GM23338 (cell line): ENCODE results near the gene CSNK1A1. TPM values are rescaled to one million over a fixed set of nuclear protein-coding genes. Genes with fewer than 3 reads are reported as not detected.

Experiments used
- ATAC-seq: fragments of 200-7000 bp; cut with Tn5 transposase; 3 replicates; pipeline ENCODE4 v1.9.1; 2020
- DNase-seq: peaks from one replicate; pipeline ENCODE4 v3.0.0-alpha.2; 2015; ENCODE audit warnings: low spot score
- H2AFZ ChIP-seq: fragments of 200-600 bp; sonication (generic); 2 replicates; pipeline ENCODE4 v1.8.0; 2016; ENCODE audit warnings: antibody characterized with exemption, mild to moderate bottlenecking, moderate library complexity
- H3F3A ChIP-seq: fragments of 200-600 bp; sonication (generic); replicated peaks from 2 replicates; pipeline ENCODE4 v1.8.0; 2017; ENCODE audit warnings: antibody characterized with exemption, mixed run types, low read depth
- H3K27ac ChIP-seq: fragments of 200-600 bp; sonication (generic); 2 replicates; pipeline ENCODE4 v1.6.1; 2016; ENCODE audit warnings: low read depth
- H3K27me3 ChIP-seq: fragments of 200-600 bp; sonication (generic); 2 replicates; pipeline ENCODE4 v1.8.0; 2016; ENCODE audit warnings: mild to moderate bottlenecking, mixed run types, moderate library complexity; ENCODE audit not compliant: insufficient read depth
- H3K36me3 ChIP-seq: fragments of 200-600 bp; sonication (generic); 2 replicates; pipeline ENCODE4 v1.8.0; 2016; ENCODE audit warnings: mild to moderate bottlenecking; ENCODE audit not compliant: insufficient read depth
- H3K4me1 ChIP-seq: fragments of 200-600 bp; sonication (generic); 2 replicates; pipeline ENCODE4 v1.8.0; 2016; ENCODE audit warnings: mild to moderate bottlenecking, moderate library complexity; ENCODE audit not compliant: insufficient read depth
- H3K4me2 ChIP-seq: fragments of 200-600 bp; sonication (generic); 2 replicates; pipeline ENCODE4 v1.7.1; 2017; ENCODE audit warnings: mixed run types
- H3K4me3 ChIP-seq: fragments of 200-600 bp; sonication (generic); 2 replicates; pipeline ENCODE4 v1.6.1; 2016; ENCODE audit warnings: mixed run types
- H3K79me2 ChIP-seq: fragments of 200-600 bp; sonication (generic); replicated peaks from 2 replicates; pipeline ENCODE4 v1.8.0; 2017; ENCODE audit warnings: mild to moderate bottlenecking; ENCODE audit not compliant: insufficient read depth
- H3K9me2 ChIP-seq: fragments of 200-600 bp; sonication (generic); 2 replicates; pipeline ENCODE4 v1.8.0; 2017; ENCODE audit not compliant: insufficient read depth
- H4K20me1 ChIP-seq: fragments of 200-600 bp; sonication (generic); replicated peaks from 2 replicates; pipeline ENCODE4 v1.8.0; 2017; ENCODE audit warnings: mild to moderate bottlenecking; ENCODE audit not compliant: insufficient read depth
- H3K27ac Mint-ChIP-seq: 2 replicates; pipeline ENCODE4 v1.8.0; 2020; ENCODE audit warnings: inconsistent platforms, mild to moderate bottlenecking, moderate library complexity, mixed read lengths
- H3K27me3 Mint-ChIP-seq: 3 replicates; pipeline ENCODE4 v1.8.0; 2022; ENCODE audit warnings: low read depth, mild to moderate bottlenecking, moderate library complexity, mixed read lengths, inconsistent platforms; ENCODE audit not compliant: insufficient read depth, poor library complexity
- H3K36me3 Mint-ChIP-seq: 3 replicates; pipeline ENCODE4 v1.8.0; 2021; ENCODE audit warnings: low read depth, mild to moderate bottlenecking, inconsistent platforms, moderate library complexity, mixed read lengths
- H3K4me1 Mint-ChIP-seq: 3 replicates; pipeline ENCODE4 v1.8.0; 2020; ENCODE audit warnings: mild to moderate bottlenecking, inconsistent platforms, mixed read lengths
- H3K4me3 Mint-ChIP-seq: 3 replicates; pipeline ENCODE4 v1.8.0; 2021; ENCODE audit warnings: moderate library complexity, mild to moderate bottlenecking, inconsistent platforms, mixed read lengths
- H3K9me3 Mint-ChIP-seq: 3 replicates; pipeline ENCODE4 v1.8.0; 2020; ENCODE audit warnings: moderate library complexity, mild to moderate bottlenecking, inconsistent platforms, mixed read lengths
- JUNB ChIP-seq: IDR thresholded peaks from one replicate; pipeline ENCODE4 v1.6.1; 2016; ENCODE audit warnings: antibody characterized with exemption; ENCODE audit not compliant: unreplicated experiment
- ZNF114 ChIP-seq: fragments of 250-450 bp; sonication (Bioruptor Pico); IDR thresholded peaks from 2 replicates; pipeline ENCODE4 v1.5.0; 2020; ENCODE audit warnings: mild to moderate bottlenecking, moderate library complexity
- polyA plus RNA-seq: library from polyadenylated mRNA; unstranded; fragments of >200 nt; fragmentation: Nextera tagmentation; extraction: Ambion mirVana; gene quantifications from 2 replicates; pipeline ENCODE4 v1.2.1, GENCODE V29; 2016
- total RNA-seq: library from RNA; depleted of rRNA; stranded (reverse); fragments of >200 nt; shearing (Covaris generic); gene quantifications from 2 replicates; pipeline ENCODE4 v1.2.3, GENCODE V29; 2014
- TF ChIP-seq, protein P1 (sequence below): fragments of 250-450 bp; sonication (Bioruptor Pico); IDR thresholded peaks from 2 replicates; pipeline ENCODE4 v1.5.0; 2020; ENCODE audit warnings: mild to moderate bottlenecking, moderate library complexity
- TF ChIP-seq, protein P2 (sequence below): IDR thresholded peaks from 2 replicates; pipeline ENCODE4 v1.6.1; 2016; ENCODE audit warnings: antibody characterized with exemption
- TF ChIP-seq, protein P3 (sequence below), 2 experiments: fragments of 200-600 bp in 1 of 2; sonication (generic) in 1 of 2; conservative IDR thresholded peaks; 2 replicates each; pipeline versions ENCODE4 v1.5.1 to v1.6.1; 2016 to 2017; ENCODE audit warnings: antibody characterized with exemption in 2 of 2, low read depth in 2 of 2, mild to moderate bottlenecking in 2 of 2, moderate library complexity in 1 of 2

Gene CSNK1A1
- total and polyA plus RNA-seq, 2 experiments from 2014 or later = 110 to 233 TPM

DNA sequence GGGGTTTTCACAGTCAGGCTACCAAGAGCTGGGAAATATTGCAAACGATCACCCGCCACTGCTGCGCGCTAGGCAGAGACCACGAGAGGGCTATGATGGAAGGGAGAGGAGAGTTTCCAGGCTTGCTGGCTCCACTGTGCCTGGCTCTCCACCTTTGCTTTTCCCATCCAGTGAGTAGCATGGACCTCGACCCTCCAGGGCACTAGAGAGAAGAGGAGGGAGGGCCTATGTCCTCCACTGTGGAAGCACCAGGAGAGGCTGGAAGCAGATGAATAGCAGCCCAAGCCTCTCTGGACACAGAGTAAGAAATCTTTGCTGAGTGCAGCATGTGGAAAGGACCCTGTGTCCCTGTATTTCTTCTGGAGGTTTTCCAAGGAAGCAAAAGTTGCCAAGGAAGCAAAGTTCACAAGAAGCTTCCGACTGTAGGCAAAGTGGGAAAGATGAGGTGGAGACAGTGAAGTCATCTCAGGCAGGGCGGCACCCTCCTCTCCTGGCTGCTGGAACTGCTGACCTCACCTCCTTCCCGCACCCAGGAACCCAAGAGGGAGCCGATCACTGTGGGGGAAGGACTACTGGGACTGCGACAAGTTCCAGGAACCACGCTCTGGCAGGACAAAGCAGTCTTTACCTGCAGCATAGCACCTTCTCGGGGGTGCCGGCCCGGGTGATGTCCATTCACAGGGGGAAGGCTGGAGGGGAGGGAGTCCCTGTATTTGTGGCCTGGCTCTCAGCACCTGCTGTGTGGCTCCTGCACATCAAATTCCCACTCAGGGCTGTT lies 79.6 kb downstream of the CSNK1A1 start:
- peaks cover 5% of the 10 kb centered on the region; the same call in 1 of the 2 replicates for H3K4me1 ChIP-seq
- peaks cover 15% of the 10 kb centered on the region for H3K27me3 Mint-ChIP-seq
- no peaks in the 10 kb centered on the region for H3K27me3 ChIP-seq
- no peak overlapping the region for H3K27ac ChIP-seq
- no peak for TF ChIP-seq ZNF114 (CRISPR knock-in tag)
- TF ChIP-seq, protein P1, sequence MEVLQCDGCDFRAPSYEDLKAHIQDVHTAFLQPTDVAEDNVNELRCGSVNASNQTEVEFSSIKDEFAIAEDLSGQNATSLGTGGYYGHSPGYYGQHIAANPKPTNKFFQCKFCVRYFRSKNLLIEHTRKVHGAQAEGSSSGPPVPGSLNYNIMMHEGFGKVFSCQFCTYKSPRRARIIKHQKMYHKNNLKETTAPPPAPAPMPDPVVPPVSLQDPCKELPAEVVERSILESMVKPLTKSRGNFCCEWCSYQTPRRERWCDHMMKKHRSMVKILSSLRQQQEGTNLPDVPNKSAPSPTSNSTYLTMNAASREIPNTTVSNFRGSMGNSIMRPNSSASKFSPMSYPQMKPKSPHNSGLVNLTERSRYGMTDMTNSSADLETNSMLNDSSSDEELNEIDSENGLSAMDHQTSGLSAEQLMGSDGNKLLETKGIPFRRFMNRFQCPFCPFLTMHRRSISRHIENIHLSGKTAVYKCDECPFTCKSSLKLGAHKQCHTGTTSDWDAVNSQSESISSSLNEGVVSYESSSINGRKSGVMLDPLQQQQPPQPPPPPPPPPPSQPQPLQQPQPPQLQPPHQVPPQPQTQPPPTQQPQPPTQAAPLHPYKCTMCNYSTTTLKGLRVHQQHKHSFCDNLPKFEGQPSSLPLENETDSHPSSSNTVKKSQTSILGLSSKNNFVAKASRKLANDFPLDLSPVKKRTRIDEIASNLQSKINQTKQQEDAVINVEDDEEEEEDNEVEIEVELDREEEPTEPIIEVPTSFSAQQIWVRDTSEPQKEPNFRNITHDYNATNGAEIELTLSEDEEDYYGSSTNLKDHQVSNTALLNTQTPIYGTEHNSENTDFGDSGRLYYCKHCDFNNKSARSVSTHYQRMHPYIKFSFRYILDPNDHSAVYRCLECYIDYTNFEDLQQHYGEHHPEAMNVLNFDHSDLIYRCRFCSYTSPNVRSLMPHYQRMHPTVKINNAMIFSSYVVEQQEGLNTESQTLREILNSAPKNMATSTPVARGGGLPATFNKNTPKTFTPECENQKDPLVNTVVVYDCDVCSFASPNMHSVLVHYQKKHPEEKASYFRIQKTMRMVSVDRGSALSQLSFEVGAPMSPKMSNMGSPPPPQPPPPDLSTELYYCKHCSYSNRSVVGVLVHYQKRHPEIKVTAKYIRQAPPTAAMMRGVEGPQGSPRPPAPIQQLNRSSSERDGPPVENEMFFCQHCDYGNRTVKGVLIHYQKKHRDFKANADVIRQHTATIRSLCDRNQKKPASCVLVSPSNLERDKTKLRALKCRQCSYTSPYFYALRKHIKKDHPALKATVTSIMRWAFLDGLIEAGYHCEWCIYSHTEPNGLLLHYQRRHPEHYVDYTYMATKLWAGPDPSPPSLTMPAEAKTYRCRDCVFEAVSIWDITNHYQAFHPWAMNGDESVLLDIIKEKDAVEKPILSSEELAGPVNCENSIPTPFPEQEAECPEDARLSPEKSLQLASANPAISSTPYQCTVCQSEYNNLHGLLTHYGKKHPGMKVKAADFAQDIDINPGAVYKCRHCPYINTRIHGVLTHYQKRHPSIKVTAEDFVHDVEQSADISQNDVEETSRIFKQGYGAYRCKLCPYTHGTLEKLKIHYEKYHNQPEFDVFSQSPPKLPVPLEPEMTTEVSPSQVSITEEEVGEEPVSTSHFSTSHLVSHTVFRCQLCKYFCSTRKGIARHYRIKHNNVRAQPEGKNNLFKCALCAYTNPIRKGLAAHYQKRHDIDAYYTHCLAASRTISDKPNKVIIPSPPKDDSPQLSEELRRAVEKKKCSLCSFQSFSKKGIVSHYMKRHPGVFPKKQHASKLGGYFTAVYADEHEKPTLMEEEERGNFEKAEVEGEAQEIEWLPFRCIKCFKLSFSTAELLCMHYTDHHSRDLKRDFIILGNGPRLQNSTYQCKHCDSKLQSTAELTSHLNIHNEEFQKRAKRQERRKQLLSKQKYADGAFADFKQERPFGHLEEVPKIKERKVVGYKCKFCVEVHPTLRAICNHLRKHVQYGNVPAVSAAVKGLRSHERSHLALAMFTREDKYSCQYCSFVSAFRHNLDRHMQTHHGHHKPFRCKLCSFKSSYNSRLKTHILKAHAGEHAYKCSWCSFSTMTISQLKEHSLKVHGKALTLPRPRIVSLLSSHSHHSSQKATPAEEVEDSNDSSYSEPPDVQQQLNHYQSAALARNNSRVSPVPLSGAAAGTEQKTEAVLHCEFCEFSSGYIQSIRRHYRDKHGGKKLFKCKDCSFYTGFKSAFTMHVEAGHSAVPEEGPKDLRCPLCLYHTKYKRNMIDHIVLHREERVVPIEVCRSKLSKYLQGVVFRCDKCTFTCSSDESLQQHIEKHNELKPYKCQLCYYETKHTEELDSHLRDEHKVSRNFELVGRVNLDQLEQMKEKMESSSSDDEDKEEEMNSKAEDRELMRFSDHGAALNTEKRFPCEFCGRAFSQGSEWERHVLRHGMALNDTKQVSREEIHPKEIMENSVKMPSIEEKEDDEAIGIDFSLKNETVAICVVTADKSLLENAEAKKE (CRISPR knock-in tag) = no peak
- TF ChIP-seq, protein P2, sequence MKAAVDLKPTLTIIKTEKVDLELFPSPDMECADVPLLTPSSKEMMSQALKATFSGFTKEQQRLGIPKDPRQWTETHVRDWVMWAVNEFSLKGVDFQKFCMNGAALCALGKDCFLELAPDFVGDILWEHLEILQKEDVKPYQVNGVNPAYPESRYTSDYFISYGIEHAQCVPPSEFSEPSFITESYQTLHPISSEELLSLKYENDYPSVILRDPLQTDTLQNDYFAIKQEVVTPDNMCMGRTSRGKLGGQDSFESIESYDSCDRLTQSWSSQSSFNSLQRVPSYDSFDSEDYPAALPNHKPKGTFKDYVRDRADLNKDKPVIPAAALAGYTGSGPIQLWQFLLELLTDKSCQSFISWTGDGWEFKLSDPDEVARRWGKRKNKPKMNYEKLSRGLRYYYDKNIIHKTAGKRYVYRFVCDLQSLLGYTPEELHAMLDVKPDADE = no peak
- TF ChIP-seq, protein P3, sequence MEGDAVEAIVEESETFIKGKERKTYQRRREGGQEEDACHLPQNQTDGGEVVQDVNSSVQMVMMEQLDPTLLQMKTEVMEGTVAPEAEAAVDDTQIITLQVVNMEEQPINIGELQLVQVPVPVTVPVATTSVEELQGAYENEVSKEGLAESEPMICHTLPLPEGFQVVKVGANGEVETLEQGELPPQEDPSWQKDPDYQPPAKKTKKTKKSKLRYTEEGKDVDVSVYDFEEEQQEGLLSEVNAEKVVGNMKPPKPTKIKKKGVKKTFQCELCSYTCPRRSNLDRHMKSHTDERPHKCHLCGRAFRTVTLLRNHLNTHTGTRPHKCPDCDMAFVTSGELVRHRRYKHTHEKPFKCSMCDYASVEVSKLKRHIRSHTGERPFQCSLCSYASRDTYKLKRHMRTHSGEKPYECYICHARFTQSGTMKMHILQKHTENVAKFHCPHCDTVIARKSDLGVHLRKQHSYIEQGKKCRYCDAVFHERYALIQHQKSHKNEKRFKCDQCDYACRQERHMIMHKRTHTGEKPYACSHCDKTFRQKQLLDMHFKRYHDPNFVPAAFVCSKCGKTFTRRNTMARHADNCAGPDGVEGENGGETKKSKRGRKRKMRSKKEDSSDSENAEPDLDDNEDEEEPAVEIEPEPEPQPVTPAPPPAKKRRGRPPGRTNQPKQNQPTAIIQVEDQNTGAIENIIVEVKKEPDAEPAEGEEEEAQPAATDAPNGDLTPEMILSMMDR (conservative IDR thresholded peaks at IDR 0.05; ENCODE audit: low read depth in 2 of 2) = no peak
- TF ChIP-seq JUNB = no peak
- no peak overlapping the region for H3K4me3 Mint-ChIP-seq
- ATAC-seq (peak; percentile 39), DNase-seq (no peak)
- H3K27ac Mint-ChIP-seq = no peak overlapping the region
- H3K36me3 Mint-ChIP-seq = no peaks in the 10 kb centered on the region
- H4K20me1 ChIP-seq = no peaks in the 10 kb centered on the region
- no peaks in the 10 kb centered on the region for H3K9me3 Mint-ChIP-seq
- no peaks in the 10 kb centered on the region for H3K9me2 ChIP-seq
- no peak overlapping the region for H3K4me3 ChIP-seq
- no peaks in the 10 kb centered on the region for H3K36me3 ChIP-seq
- H3K79me2 ChIP-seq = no peaks in the 10 kb centered on the region
- H3K4me1 Mint-ChIP-seq = peaks cover 13% of the 10 kb centered on the region
- H3K4me2 ChIP-seq = no peak overlapping the region
- H3F3A ChIP-seq = no peaks in the 10 kb centered on the region
- H2AFZ ChIP-seq = peak overlapping the region; percentile 91
